Measurements from ENCODE around the gene LMNA. TPM values are rescaled to one million over a fixed set of nuclear protein-coding genes. Genes with fewer than 3 reads are reported as not detected.

LMNA gene
- total RNA-seq, 1 experiment from 2014 or later = 580 TPM

DNA sequence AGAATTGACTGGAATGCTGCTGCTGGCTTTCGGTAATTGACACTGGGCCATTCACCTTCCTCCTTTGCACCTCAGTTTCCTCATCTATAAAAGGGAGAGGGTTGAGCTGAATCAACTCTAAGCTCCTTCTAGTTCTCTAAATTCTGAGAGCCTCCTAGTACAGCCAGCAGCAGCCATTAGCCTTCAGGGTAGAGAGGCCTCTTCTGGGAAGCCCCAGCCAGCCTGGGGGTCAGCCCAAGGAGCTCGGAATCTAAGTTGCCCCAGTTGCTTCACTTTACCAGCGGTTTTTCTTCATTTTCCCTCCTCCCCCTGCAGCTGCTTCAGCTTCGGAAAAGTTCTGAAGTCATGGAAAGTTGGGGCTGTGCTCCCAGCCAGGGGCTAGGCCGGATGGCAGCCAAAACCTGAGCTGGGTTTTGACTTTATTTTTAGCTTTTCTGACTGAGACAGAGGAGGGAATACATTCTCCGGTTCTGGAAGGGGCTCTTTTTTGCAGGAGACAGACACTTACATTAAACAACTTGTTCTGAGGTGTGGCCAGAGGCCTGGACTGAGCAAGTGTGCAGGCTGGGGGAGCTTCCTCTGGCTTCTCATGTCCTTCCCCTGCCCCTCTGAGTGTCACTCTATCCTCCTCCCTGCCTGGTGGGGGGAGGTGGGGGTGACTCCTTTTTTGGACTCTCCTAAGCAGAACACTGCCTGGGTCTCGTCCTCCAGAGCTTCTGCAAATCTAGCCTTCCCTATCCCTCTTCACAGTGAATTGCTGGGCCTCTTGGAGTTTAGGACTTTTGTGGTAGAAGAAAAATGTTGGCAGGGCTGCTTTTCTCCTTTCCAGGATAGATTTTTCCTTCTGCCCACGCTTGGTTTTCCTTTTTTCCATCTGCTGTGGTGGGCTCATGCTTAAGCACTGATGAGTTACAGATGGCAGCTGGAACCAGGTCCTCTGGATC is 14.4 kb downstream of the LMNA start:
- peak overlapping the region; percentile 20; the same call in 1 of the 2 replicates for H3K4me3 ChIP-seq
- no peaks in the 10 kb centered on the region for H3K9me2 ChIP-seq (ENCODE audit: insufficient read depth)
- intact Hi-C loops (cut with micrococcal nuclease; ENCODE audit: unreplicated experiment) = loop anchor here (10.0 kb wide), 1 partner anchor 376 kb away; the partner anchor contains the start of gene MEF2D
- no peak for DNase-seq
- H3K9me3 ChIP-seq (ENCODE audit: insufficient read depth, low read depth) = no peaks in the 10 kb centered on the region
- BruUV-seq (replicated peaks) = no TSS peak
- POLR2A ChIA-PET (ENCODE audit: unreplicated experiment) = interaction anchor here (0.6 to 0.8 kb wide), 5 partner anchors 10 to 365 kb away, joined by 3 to 4 read pairs (median 3); partner anchors contain the start of gene SLC25A44
- TF ChIP-seq, protein P1, sequence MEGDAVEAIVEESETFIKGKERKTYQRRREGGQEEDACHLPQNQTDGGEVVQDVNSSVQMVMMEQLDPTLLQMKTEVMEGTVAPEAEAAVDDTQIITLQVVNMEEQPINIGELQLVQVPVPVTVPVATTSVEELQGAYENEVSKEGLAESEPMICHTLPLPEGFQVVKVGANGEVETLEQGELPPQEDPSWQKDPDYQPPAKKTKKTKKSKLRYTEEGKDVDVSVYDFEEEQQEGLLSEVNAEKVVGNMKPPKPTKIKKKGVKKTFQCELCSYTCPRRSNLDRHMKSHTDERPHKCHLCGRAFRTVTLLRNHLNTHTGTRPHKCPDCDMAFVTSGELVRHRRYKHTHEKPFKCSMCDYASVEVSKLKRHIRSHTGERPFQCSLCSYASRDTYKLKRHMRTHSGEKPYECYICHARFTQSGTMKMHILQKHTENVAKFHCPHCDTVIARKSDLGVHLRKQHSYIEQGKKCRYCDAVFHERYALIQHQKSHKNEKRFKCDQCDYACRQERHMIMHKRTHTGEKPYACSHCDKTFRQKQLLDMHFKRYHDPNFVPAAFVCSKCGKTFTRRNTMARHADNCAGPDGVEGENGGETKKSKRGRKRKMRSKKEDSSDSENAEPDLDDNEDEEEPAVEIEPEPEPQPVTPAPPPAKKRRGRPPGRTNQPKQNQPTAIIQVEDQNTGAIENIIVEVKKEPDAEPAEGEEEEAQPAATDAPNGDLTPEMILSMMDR (conservative IDR thresholded peaks at IDR 0.05) = no peak
- TF ChIP-seq EZH2 (IDR thresholded peaks at IDR 0.05; ENCODE audit: low read depth) = no peak
- peaks cover 66% of the 10 kb centered on the region for H3K4me1 ChIP-seq (replicated peaks; ENCODE audit: insufficient read depth)
- H3K36me3 ChIP-seq (ENCODE audit: low read depth) = peaks cover 19% of the 10 kb centered on the region
- CTCF ChIA-PET = interaction anchor here (0.7 to 3.1 kb wide), 5 partner anchors 12 to 33 kb away, joined by 3 to 31 read pairs (median 5); no protein-coding TSS in a partner anchor
- H3K4me2 ChIP-seq = peak overlapping the region; percentile 99
- peak overlapping the region; percentile 98 for H3K27ac ChIP-seq
- H4K20me1 ChIP-seq (ENCODE audit: insufficient read depth) = peaks cover 11% of the 10 kb centered on the region; the same call in 1 of the 2 replicates
- peaks cover 72% of the 10 kb centered on the region for H3F3A ChIP-seq (ENCODE audit: insufficient read depth, low read depth)
- no peaks in the 10 kb centered on the region for H3K27me3 ChIP-seq (ENCODE audit: insufficient read depth, low read depth)
- H3K79me2 ChIP-seq (ENCODE audit: low read depth) = peaks cover 81% of the 10 kb centered on the region
- no peak overlapping the region for H2AFZ ChIP-seq

DNA sequence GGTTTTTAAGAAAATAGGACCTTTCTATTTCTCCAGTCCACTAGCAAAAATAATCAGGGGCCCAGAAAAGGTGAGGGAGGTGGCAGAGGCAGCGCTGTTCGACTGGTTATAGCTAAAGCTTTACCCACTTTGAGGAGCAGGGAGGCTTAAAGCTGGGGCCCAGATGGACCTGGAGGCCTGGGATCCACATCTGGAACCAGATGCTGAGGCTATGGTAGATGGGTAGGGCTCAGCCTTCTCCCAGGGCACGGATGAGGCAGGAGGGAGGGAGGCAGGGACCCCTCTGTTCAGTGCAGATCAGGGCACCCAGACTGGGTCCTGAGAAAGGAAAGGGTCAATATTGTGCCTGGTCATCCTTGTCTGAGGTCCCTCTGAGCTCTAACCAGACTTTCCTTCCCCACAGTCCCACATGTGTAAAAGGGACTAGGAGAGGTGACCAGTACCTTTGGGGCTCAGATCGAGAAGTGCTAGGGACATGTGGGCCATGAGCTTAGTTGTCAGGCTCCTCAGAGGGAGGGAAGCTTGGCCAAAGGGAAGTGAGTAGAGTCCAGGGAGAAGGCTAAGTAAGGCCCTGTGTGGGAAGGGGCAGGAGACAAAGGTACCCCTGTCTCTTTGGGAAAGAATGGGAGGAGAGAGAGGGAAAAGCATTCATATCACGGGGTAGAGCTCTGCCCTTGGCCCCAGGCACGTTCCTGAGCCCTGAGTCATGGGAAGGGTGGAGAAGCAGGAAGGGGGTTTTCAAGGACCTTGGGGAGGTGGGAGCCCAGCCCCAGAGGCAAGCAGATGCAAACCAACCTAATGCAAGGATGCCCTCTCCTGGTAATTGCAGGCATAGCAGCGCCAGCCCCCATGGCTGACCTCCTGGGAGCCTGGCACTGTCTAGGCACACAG is 15.4 kb downstream of the LMNA start:
- Histone ChIP-seq H3K27ac (peak overlapping the region; percentile 98), H3K9me2 (ENCODE audit: insufficient read depth) (no peaks in the 10 kb centered on the region), H3K4me2 (peak overlapping the region; percentile 99), H3K27me3 (ENCODE audit: insufficient read depth, low read depth) (no peaks in the 10 kb centered on the region), H3K4me3 (peak overlapping the region; percentile 20; the same call in 1 of the 2 replicates), H3F3A (ENCODE audit: insufficient read depth, low read depth) (peaks cover 72% of the 10 kb centered on the region), H3K4me1 (replicated peaks; ENCODE audit: insufficient read depth) (peaks cover 56% of the 10 kb centered on the region), H3K9me3 (ENCODE audit: insufficient read depth, low read depth) (no peaks in the 10 kb centered on the region), H3K79me2 (ENCODE audit: low read depth) (peaks cover 75% of the 10 kb centered on the region), H2AFZ (no peak overlapping the region), H3K36me3 (ENCODE audit: low read depth) (peaks cover 27% of the 10 kb centered on the region), H4K20me1 (ENCODE audit: insufficient read depth) (peaks cover 21% of the 10 kb centered on the region)
- TF ChIP-seq, protein P1 (conservative IDR thresholded peaks at IDR 0.05) = peak; percentile 99
- no peak for TF ChIP-seq EZH2 (IDR thresholded peaks at IDR 0.05; ENCODE audit: low read depth)
- DNase-seq = peak; percentile 94 to 98
- CTCF ChIA-PET = interaction anchor here (0.6 to 3.1 kb wide), 12 partner anchors 10 to 189 kb away, joined by 3 to 31 read pairs (median 4); no protein-coding TSS in a partner anchor
- BruUV-seq (replicated peaks) = TSS peak; percentile 38
- POLR2A ChIA-PET (ENCODE audit: unreplicated experiment) = interaction anchor here (0.6 to 1.1 kb wide), 10 partner anchors 11 to 373 kb away, joined by 3 to 6 read pairs (median 5); no protein-coding TSS in a partner anchor
- intact Hi-C loops (cut with micrococcal nuclease; ENCODE audit: unreplicated experiment) = loop anchor here (1.0 to 10.0 kb wide), 6 partner anchors 15 to 375 kb away; partner anchors contain the start of genes LMNA and MEF2D

Data from PC-9 (cell line).